Neural crest cell (in vitro differentiated cells): ENCODE results near the gene KRT83. TPM values are rescaled to one million over a fixed set of nuclear protein-coding genes. Genes with fewer than 3 reads are reported as not detected.
A peak's percentile ranks its signal among the peaks of the same experiment; 100 is the strongest.
"Not testable (repeated sequence)": the region's sequence is repeated elsewhere in the genome, so short reads cannot be mapped to it uniquely, and the experiment has no call there.

ENCODE experiments used
- DNase-seq: peaks from one replicate; pipeline ENCODE4 v3.0.0; 2021; ENCODE audit warnings: low read depth, mixed read lengths, low spot score
- H3K27ac Mint-ChIP-seq: one replicate; pipeline ENCODE4 v1.8.0; 2021; ENCODE audit warnings: mild to moderate bottlenecking, mixed read lengths; ENCODE audit not compliant: unreplicated experiment
- H3K27me3 Mint-ChIP-seq: 2 replicates; pipeline ENCODE4 v1.8.0; 2021; ENCODE audit warnings: low read depth, mild to moderate bottlenecking, mixed read lengths
- H3K36me3 Mint-ChIP-seq: 2 replicates; pipeline ENCODE4 v1.8.0; 2021; ENCODE audit warnings: low read depth, mild to moderate bottlenecking, mixed read lengths
- H3K4me1 Mint-ChIP-seq: 2 replicates; pipeline ENCODE4 v1.8.0; 2021; ENCODE audit warnings: mixed read lengths
- H3K4me3 Mint-ChIP-seq: one replicate; pipeline ENCODE4 v1.8.0; 2021; ENCODE audit warnings: mild to moderate bottlenecking, mixed read lengths
- H3K9me3 Mint-ChIP-seq: 2 replicates; pipeline ENCODE4 v1.8.0; 2021; ENCODE audit warnings: mixed read lengths
- total RNA-seq: library from RNA; stranded (reverse); gene quantifications from 2 replicates; pipeline ENCODE4 v1.2.1, GENCODE V29; 2021
- TF ChIP-seq, protein P1 (sequence below): fragments of 200-600 bp; sonication (generic); conservative IDR thresholded peaks from 2 replicates; pipeline ENCODE4 v1.5.0; 2021; ENCODE audit warnings: antibody characterized with exemption, mild to moderate bottlenecking

The KRT83 gene
- total RNA-seq, 1 donor from 2014 or later = not detected

DNA sequence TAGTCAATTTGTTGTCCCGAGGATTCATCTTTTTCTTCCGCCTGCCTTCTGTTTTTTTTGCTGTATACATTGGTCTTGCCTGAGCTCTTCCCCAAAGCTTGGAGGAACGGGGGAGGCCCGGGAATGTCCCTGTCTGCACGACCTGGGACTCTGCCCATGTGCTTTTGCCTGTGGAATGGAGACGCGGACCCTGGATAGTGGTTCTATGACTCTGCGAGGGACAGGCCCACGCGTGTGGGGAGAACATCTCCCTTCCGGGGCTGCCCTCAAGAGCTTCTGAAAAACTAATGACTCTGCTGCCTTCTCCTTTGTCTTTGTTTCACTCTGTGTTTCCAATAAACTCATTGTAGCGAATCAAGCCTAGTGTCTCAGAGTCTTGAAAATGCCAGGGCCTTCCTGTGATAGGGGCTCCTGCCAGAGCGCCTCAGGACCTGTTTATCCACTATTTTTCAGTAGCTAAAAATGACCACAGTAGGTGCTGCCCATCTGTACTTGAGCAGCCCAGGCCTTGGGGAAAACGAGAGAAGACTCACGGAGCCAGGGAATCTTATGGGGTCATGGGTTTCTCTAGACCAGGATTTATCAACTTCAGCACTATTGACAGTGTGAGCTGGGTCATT, 12.3 kb downstream of the KRT83 start:
- TF ChIP-seq, protein P1, sequence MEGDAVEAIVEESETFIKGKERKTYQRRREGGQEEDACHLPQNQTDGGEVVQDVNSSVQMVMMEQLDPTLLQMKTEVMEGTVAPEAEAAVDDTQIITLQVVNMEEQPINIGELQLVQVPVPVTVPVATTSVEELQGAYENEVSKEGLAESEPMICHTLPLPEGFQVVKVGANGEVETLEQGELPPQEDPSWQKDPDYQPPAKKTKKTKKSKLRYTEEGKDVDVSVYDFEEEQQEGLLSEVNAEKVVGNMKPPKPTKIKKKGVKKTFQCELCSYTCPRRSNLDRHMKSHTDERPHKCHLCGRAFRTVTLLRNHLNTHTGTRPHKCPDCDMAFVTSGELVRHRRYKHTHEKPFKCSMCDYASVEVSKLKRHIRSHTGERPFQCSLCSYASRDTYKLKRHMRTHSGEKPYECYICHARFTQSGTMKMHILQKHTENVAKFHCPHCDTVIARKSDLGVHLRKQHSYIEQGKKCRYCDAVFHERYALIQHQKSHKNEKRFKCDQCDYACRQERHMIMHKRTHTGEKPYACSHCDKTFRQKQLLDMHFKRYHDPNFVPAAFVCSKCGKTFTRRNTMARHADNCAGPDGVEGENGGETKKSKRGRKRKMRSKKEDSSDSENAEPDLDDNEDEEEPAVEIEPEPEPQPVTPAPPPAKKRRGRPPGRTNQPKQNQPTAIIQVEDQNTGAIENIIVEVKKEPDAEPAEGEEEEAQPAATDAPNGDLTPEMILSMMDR = no peak
- Mint-ChIP-seq H3K36me3 (no peaks in the 10 kb centered on the region), H3K27me3 (peaks cover 77% of the 10 kb centered on the region), H3K27ac (no peak overlapping the region), H3K4me3 (peak overlapping the region; percentile 87), H3K4me1 (peaks cover 9% of the 10 kb centered on the region), H3K9me3 (no peaks in the 10 kb centered on the region)
- DNase-seq = no peak

DNA sequence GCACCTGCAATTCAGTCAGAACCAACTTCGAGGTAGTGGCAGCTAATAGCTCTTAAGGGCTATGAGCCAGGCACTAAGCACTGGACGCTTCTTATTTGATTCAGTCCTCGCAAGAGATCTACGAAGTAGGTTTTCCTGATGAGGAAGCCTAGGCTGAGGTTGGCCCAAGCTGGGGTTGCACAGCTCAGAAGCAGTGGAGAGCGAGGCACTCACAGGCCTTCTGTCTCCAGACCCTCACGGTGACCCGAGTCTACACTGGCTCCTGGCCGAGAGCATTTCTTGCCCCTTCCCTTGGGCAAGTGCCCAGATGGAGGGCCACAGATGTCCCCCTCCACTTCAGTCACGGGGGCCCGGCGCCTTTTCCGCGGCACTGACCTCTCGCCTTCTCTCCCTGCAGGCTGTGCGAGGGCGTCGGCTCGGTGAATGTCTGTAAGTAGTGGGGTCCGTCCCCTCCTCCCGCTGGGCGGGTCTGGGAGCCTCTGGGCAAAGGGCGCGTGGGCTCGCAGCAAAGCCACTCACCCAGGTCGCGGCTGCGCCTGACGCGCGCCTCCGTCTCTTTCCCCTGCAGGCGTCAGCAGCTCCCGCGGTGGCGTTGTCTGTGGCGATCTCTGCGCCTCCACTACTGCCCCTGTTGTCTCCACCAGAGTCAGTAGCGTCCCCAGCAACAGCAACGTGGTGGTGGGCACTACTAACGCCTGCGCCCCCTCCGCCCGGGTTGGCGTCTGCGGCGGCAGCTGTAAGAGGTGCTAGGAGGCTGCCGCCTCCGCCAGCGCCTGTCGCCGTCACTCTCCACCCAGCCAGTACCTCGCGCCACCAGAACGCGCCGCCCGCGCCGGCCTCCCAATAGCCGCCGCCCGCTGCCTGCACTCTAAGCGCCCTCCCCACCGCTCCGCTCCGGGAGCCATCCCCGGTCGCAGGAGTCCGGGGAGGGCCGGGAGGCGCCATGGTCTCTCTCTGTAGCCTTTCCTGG, 13.1 kb downstream of the KRT83 start:
- DNase-seq = peak; percentile 69
- Mint-ChIP-seq H3K27ac (peak overlapping the region; percentile 75), H3K4me1 (peaks cover 9% of the 10 kb centered on the region)

DNA sequence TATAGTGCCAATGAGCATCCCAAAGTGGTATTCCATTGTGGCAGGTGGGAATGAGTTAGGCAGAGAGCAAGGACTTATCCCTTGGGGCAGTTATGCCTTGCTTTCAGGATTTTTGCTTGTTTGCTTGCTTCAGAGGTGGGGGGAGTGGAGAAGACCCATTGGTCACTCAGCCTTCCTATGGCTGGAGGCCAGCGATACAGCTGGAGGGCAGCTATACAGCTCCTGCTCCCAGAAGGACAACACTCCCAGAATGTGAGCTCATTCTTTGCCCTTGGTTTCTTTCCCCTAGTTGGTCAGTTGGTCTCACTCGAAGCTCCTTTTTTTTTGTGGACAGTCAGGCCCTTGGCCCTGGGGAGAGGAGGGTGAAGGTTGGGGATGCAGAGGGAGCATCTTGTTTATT, 14.5 kb downstream of the KRT83 start:
- Mint-ChIP-seq H3K36me3 (no peaks in the 10 kb centered on the region), H3K9me3 (no peaks in the 10 kb centered on the region), H3K4me1 (peaks cover 9% of the 10 kb centered on the region), H3K27ac (no peak overlapping the region), H3K27me3 (peaks cover 57% of the 10 kb centered on the region), H3K4me3 (peak overlapping the region; percentile 0)
- DNase-seq = no peak
- TF ChIP-seq, protein P1 = no peak

More for the DNA sequence above, 13.1 kb downstream of the KRT83 start:
- TF ChIP-seq, protein P1 = peak; percentile 50
- Mint-ChIP-seq H3K4me3 (peak overlapping the region; percentile 87), H3K27me3 (peaks cover 71% of the 10 kb centered on the region), H3K36me3 (no peaks in the 10 kb centered on the region), H3K9me3 (no peaks in the 10 kb centered on the region)

DNA sequence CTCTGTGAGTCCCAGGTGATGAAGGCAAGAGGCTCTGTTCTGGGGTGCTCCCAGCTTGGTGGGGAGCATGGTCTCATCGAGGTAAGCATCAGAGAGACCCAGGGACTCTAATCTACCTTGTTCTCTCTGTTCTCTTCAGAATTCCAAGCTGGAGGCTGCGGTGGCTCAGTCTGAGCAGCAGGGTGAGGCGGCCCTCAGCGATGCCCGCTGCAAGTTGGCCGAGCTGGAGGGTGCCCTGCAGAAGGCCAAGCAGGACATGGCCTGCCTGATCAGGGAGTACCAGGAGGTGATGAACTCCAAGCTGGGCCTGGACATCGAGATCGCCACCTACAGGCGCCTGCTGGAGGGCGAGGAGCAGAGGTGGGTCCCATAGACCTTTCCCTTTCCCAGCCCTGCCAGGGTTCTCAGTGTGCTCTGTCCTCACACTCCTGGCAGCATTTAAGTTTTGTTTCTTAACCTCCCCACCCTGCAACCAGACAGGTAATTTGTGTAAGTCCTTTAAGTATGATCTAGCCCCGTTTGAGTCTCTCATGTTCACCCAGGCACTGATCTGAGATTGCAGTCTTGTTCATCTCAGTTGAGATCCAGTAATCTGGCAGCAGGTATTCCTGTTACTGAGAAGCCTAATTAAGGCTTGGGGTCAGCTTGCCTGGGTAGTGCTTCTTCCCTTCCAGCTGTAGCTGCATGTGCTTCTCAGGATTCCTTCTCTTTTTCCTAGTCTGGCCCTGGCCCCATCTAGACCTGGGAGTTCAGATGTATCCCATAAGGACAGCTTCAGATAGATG, 15.1 kb downstream of the KRT83 start:
- DNase-seq = no peak
- no peaks in the 10 kb centered on the region for H3K9me3 Mint-ChIP-seq
- peak overlapping the region; percentile 0 for H3K4me3 Mint-ChIP-seq
- H3K27me3 Mint-ChIP-seq = peaks cover 55% of the 10 kb centered on the region
- no peaks in the 10 kb centered on the region for H3K36me3 Mint-ChIP-seq
- H3K27ac Mint-ChIP-seq = no peak overlapping the region
- TF ChIP-seq, protein P1 = peak; percentile 40
- H3K4me1 Mint-ChIP-seq = peaks cover 9% of the 10 kb centered on the region

DNA sequence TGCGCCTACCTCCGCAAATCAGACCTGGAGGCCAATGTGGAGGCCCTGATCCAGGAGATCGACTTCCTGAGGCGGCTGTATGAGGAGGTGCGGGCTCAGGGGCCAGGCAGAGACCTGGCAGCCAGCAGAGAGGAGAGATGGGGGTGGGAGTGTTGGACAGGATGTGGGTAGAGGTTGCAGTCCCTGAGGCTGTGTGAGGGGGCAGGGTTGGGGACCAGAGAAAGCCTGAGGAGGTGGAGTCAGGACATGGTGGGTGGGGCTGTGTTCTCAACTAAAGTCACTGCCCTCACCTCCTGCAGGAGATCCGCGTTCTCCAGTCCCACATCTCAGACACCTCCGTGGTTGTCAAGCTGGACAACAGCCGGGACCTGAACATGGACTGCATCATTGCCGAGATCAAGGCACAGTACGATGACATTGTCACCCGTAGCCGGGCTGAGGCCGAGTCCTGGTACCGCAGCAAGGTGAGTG, 16.2 kb downstream of the KRT83 start:
- H3K4me3 Mint-ChIP-seq, H3K4me1 Mint-ChIP-seq, H3K27ac Mint-ChIP-seq, DNase-seq, H3K9me3 Mint-ChIP-seq, H3K36me3 Mint-ChIP-seq: not testable (repeated sequence)
- H3K27me3 Mint-ChIP-seq = peaks cover 54% of the 10 kb centered on the region

DNA sequence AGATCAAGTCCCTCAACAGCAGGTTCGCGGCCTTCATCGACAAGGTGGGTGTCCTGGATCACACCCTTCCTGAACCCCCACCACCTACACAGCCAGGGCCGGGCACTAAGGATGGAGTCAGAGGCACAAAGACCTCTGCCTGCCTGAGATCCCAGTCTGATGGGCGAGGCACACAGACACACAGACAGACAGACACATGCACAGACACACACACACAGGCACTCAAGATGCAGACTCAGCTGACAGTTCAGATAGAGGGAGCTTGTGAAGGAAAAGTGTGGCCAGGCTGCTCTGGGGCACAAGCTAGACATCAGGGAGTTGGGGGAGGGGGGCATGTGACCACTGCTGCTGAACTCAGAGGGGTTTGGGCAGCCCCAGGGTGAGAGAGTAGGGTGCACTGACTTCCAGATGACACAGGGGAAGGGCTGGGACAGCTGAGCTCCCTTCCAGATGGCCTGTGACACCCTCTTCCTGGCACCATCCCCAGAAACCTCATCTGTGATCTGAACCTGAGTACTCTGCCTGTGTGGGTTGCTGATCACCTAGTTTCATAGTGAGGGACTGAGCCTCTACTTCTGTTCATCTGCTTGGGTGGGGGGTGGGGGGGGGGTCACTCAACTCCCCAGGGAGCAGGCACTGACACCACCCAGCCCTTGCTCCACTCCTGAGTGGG, 18.8 kb downstream of the KRT83 start:
- not testable (repeated sequence) for H3K9me3 Mint-ChIP-seq, H3K4me1 Mint-ChIP-seq, DNase-seq, H3K36me3 Mint-ChIP-seq, H3K27ac Mint-ChIP-seq, H3K4me3 Mint-ChIP-seq
- peaks cover 50% of the 10 kb centered on the region for H3K27me3 Mint-ChIP-seq

DNA sequence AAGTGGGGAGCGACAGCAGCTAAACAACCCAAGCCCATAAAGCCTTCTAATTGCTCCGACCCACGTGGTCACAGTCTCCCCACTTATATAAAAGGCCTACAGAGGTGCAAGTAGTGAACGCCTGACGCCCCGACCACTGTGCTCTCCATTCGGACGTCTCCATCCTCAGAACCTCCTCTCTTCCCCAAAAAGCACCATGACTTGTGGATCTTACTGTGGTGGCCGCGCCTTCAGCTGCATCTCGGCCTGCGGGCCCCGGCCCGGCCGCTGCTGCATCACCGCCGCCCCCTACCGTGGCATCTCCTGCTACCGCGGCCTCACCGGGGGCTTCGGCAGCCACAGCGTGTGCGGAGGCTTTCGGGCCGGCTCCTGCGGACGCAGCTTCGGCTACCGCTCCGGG, 19.5 kb downstream of the KRT83 start:
- not testable (repeated sequence) for H3K4me1 Mint-ChIP-seq, H3K9me3 Mint-ChIP-seq, DNase-seq, H3K36me3 Mint-ChIP-seq, H3K4me3 Mint-ChIP-seq, H3K27ac Mint-ChIP-seq
- peaks cover 50% of the 10 kb centered on the region for H3K27me3 Mint-ChIP-seq
